Fibroblast of pulmonary artery (primary cell): ENCODE results near the gene KIF16B.
"Not testable (repeated sequence)": the region's sequence is repeated elsewhere in the genome, so short reads cannot be mapped to it uniquely, and the experiment has no call there.

Source experiments
- DNase-seq: peaks from one replicate; pipeline ENCODE4 v3.0.0-alpha.2; 2010; ENCODE audit warnings: low read depth
- H3K4me3 ChIP-seq: replicated peaks from 2 replicates; pipeline ENCODE4 v1.5.1; 2011; ENCODE audit warnings: low read depth, mild to moderate bottlenecking, control low read depth, low read length, moderate library complexity
- TF ChIP-seq, protein P1 (sequence below): IDR thresholded peaks from 2 replicates; pipeline ENCODE4 v1.5.1; 2011; ENCODE audit warnings: mild to moderate bottlenecking, control low read depth, low read length, inconsistent platforms; ENCODE audit errors: missing control alignments

The KIF16B gene

DNA sequence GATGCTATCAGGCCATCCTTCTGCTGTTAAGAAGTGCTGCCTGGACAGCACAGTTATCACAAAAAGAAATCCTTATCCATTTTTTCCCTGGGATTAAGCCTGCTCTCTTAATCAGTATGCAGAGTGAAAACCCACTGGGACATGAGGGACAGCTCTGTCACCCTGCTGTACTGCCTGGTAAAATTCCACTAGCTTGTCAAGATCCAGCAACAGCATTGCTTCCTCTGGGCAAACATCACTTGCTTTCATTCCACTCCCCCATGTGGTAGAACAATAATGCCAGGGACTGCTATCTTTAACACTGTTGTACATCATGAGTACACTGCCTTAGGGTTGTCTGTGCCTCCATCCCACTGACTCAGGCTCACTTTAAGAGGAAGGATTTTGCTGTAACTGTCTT lies 331.3 kb downstream of the KIF16B start:
- DNase-seq: no peak
- H3K4me3 ChIP-seq: no peak overlapping the region

DNA sequence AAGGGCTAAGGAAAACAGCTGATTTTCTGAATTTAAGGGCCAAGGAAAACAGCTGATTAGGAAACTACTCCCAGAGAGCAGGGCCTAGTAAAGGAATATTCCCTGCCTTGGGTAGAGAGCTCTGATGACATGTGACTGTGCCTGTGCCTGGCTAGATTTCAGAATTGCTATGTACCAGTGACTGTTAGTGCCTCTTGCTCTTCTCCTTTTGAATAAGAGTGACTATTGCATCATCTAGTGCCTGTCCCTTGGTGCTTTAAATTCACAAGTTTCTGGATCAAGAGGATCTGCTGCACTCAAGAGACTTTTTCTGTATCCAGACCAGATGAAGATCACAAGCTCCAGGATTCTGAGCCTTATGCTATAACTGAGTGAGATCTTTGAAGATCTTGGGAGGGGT lies 332.9 kb downstream of the KIF16B start:
- no peak for DNase-seq
- no peak overlapping the region for H3K4me3 ChIP-seq

More for the DNA sequence above, 331.3 kb downstream of the KIF16B start:
- TF ChIP-seq, protein P1, sequence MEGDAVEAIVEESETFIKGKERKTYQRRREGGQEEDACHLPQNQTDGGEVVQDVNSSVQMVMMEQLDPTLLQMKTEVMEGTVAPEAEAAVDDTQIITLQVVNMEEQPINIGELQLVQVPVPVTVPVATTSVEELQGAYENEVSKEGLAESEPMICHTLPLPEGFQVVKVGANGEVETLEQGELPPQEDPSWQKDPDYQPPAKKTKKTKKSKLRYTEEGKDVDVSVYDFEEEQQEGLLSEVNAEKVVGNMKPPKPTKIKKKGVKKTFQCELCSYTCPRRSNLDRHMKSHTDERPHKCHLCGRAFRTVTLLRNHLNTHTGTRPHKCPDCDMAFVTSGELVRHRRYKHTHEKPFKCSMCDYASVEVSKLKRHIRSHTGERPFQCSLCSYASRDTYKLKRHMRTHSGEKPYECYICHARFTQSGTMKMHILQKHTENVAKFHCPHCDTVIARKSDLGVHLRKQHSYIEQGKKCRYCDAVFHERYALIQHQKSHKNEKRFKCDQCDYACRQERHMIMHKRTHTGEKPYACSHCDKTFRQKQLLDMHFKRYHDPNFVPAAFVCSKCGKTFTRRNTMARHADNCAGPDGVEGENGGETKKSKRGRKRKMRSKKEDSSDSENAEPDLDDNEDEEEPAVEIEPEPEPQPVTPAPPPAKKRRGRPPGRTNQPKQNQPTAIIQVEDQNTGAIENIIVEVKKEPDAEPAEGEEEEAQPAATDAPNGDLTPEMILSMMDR: no peak

DNA sequence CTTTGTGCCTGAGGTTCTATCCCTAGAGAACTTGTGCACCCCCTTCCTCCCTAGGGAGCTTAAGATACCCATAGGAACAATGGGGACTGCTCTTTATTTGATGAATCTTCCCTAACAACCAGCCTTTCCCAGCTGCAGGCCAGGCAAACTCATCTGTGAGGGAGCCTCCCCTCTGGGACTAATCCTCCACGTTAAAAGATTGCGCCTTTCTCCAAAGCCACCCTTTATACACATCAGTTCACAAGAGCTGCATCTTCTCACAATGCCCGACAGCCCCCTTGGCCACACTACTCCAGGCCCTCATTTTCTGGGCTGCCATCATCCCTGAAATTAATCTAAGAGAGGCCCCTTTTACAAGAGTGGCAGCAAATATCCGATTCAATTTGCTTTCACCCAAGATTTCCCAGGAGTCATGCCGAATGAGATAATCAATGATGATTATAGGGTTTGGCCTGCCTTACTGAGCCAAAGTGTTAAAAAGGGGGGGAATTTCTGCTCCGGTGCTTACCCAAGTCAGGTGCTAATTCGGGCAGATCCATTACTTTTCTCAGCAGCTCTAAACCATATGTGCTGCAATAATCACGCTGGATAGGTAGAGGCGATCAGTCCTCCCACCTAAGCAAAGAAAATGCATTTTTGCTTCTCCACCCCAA lies 336.5 kb downstream of the KIF16B start:
- no peak for DNase-seq
- no peak overlapping the region for H3K4me3 ChIP-seq
- TF ChIP-seq, protein P1: no peak

More for the DNA sequence above, 332.9 kb downstream of the KIF16B start:
- TF ChIP-seq, protein P1: no peak

DNA sequence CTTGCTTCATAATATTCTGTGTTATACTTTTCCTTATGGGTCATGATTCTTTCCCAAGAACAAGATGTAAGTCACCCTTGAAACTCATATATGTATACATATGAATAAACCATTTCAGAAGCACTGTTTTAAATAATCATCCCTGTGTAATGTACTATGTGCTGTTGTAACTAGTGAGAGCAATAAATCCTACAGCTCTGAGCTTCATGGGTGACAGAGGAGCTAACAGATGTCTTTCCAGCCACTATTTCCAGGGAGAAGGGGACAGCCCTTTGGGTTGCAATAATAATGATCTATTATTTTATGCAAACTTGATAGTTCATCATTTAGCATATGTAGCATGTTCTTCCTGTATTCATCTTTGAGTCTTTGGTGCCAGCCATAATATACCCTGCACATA lies 342.8 kb downstream of the KIF16B start:
- H3K4me3 ChIP-seq: no peak overlapping the region
- no peak for DNase-seq
- TF ChIP-seq, protein P1: no peak

DNA sequence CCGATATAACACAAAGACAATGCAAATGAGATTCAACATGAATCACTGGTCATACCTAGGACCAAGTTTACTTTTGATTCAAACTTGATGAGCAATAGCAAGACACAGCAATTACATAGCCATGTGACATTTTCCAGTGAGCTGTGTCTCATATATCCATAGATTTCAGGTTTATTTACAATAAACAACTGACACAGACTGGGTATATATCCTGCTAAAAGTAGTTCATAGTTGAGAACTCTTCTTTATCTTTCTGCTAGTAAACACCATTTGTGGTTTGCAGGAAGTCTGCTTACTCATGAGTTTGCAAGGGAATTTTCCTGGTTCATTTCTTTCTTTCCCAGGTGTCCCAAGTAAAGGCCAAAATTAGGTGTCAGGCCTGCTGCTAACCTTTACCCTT lies 343.4 kb downstream of the KIF16B start:
- no peak overlapping the region for H3K4me3 ChIP-seq
- no peak for DNase-seq
- TF ChIP-seq, protein P1: no peak

DNA sequence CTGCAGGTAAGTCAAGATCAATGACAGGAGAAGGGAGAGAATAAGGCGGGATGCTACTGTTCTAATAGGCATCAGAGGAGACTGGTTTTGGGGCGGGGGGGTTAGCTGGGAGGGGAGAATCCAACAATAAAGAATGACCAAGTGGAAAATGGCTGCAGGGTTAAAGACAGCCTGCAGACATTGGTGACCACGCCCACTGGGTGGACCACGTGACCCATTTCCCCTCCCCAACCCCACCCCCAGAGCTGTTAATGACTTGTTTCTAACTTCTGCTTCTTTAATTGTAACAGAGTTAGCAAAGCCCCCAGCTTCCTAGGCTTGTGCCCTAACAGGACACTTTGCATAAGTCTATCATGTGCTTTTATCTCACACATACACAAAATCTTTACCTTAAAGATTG lies 344.5 kb downstream of the KIF16B start:
- no peak overlapping the region for H3K4me3 ChIP-seq
- no peak for DNase-seq
- TF ChIP-seq, protein P1: no peak

DNA sequence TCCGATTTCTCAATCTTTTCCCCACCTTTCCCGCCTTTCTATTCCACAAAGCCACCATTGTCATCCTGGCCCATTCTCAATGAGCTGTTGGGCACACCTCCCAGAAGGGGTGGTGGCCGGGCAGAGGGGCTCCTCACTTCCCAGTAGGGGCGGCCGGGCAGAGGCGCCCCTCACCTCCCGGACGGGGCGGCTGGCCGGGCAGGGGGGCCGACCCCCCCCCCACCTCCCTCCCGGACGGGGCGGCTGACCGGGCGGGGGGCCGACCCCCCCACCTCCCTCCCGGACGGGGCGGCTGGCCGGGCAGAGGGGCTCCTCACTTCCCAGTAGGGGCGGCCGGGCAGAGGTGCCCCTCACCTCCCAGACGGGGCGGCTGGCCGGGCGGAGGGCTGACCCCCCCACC lies 346.3 kb downstream of the KIF16B start:
- DNase-seq, H3K4me3 ChIP-seq: not testable (repeated sequence)

DNA sequence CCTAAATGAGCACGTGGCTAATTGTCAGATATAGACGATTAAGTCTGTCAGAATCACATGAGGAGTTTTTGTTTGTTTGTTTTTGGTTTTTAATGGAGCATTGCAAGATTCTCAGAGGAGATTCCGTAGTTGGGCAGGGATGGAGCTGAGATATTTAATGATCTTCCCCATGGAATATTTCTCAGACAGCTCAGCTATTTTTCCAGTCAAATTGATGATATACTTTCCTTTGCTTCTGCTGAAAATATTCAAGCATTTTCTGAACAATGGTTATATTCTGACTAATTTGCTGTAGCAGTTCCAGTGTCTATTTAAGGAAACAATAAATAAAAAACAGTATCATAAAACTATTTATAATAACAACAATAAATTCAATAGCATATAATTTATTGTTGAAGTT lies 348.4 kb downstream of the KIF16B start:
- TF ChIP-seq, protein P1: no peak
- DNase-seq: no peak
- no peak overlapping the region for H3K4me3 ChIP-seq
